ENCODE measurements around the gene WDR54. TPM values are rescaled to one million over a fixed set of nuclear protein-coding genes. Genes with fewer than 3 reads are reported as not detected.
"Not testable (repeated sequence)": the region's sequence is repeated elsewhere in the genome, so short reads cannot be mapped to it uniquely, and the experiment has no call there.

The WDR54 gene
- total RNA-seq, 4 donors from 2014 or later: 7.6 to 14.6 (median 11.9) TPM

- Histone ChIP-seq H3K27me3 (no peaks in the 10 kb centered on the region), H3K27ac (replicated peaks in 1 of 4) (no peak overlapping the region), H3K4me3 (no peak overlapping the region), H3K36me3 (no peaks in the 10 kb centered on the region), H3K9me3 (no peaks in the 10 kb centered on the region), H3K4me1 (peaks cover 28 to 44% (median 38%) of the 10 kb centered on the region in 4 donors)
- intact Hi-C loops (cut with DNase I): no loop called here
- 71% methylated on average over 3 of the region's 3 CpGs for WGBS
- no peak for DNase-seq (ENCODE audit: extremely low spot score)
- TF ChIP-seq EP300 (IDR thresholded peaks at IDR 0.05) (no peak), POLR2A (IDR thresholded peaks at IDR 0.05; ENCODE audit: low read depth) (no peak), CTCF (IDR thresholded peaks at IDR 0.05) (no peak), POLR2AphosphoS5 (IDR thresholded peaks at IDR 0.05) (no peak)
These were observed 4.3 kb upstream of the WDR54 start for GRCh38 chr2:74417197-74417596.

GRCh38 chr2:74417763-74418162, 3.8 kb upstream of the WDR54 start:
- Histone ChIP-seq H3K4me1 (peaks cover 31 to 47% (median 41%) of the 10 kb centered on the region in 4 donors), H3K27me3 (no peaks in the 10 kb centered on the region), H3K36me3 (no peaks in the 10 kb centered on the region), H3K9me3 (no peaks in the 10 kb centered on the region), H3K4me3 (no peak overlapping the region), H3K27ac (replicated peaks in 1 of 4) (no peak overlapping the region)
- no peak for TF ChIP-seq CTCF (IDR thresholded peaks at IDR 0.05)
- no peak for TF ChIP-seq POLR2AphosphoS5 (IDR thresholded peaks at IDR 0.05)
- no peak for TF ChIP-seq EP300 (IDR thresholded peaks at IDR 0.05)
- no peak for TF ChIP-seq POLR2A (IDR thresholded peaks at IDR 0.05; ENCODE audit: low read depth)
- WGBS: 92% methylated on average over 6 of the region's 6 CpGs
- DNase-seq (ENCODE audit: extremely low spot score): no peak
- intact Hi-C loops (cut with DNase I): no loop called here

DNA sequence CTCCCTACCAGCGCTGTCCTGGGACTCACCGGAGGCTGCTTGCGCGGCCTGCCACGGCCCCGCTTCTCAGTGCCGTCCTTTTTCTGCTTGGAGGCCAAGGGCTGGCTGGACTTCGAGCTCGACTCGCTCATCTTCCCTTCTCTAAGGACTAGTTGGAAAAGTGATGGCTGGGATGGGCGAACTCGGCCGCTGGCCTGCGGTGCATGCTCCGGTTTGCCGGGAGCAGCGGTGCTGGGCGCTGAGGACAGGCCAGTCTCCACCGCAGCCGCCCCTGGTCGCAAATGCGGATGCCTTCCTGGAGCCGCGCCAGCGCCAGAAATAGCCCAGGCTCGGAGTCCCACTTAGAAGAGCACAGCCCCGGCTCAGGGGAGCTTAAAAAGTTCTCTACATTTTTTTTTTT, 3.2 kb upstream of the WDR54 start:
- no peak overlapping the region for H3K4me3 ChIP-seq
- H3K36me3 ChIP-seq: no peaks in the 10 kb centered on the region
- 65% methylated on average over 24 of the region's 27 CpGs for WGBS
- no peak for TF ChIP-seq EP300 (IDR thresholded peaks at IDR 0.05)
- TF ChIP-seq CTCF (IDR thresholded peaks at IDR 0.05): no peak
- no peak for TF ChIP-seq POLR2AphosphoS5 (IDR thresholded peaks at IDR 0.05)
- no peak for TF ChIP-seq POLR2A (IDR thresholded peaks at IDR 0.05; ENCODE audit: low read depth)
- H3K4me1 ChIP-seq: peaks cover 31 to 44% (median 41%) of the 10 kb centered on the region in 4 donors
- H3K27me3 ChIP-seq: no peaks in the 10 kb centered on the region
- no peak overlapping the region for H3K27ac ChIP-seq (replicated peaks in 1 of 4)
- no peak for DNase-seq (ENCODE audit: extremely low spot score)
- intact Hi-C loops (cut with DNase I): no loop called here
- no peaks in the 10 kb centered on the region for H3K9me3 ChIP-seq

GRCh38 chr2:74419345-74419744, 2.2 kb upstream of the WDR54 start:
- DNase-seq (ENCODE audit: extremely low spot score): no peak
- TF ChIP-seq EP300 (IDR thresholded peaks at IDR 0.05) (no peak), POLR2AphosphoS5 (IDR thresholded peaks at IDR 0.05) (no peak), CTCF (IDR thresholded peaks at IDR 0.05) (no peak), POLR2A (IDR thresholded peaks at IDR 0.05; ENCODE audit: low read depth) (no peak)
- 82% methylated on average over 1 of the region's 1 CpG for WGBS
- intact Hi-C loops (cut with DNase I): no loop called here
- Histone ChIP-seq H3K27me3 (no peaks in the 10 kb centered on the region), H3K4me3 (no peak overlapping the region), H3K36me3 (no peaks in the 10 kb centered on the region), H3K27ac (replicated peaks in 1 of 4) (no peak overlapping the region), H3K9me3 (no peaks in the 10 kb centered on the region), H3K4me1 (peaks cover 27 to 38% (median 34%) of the 10 kb centered on the region in 4 donors)

DNA sequence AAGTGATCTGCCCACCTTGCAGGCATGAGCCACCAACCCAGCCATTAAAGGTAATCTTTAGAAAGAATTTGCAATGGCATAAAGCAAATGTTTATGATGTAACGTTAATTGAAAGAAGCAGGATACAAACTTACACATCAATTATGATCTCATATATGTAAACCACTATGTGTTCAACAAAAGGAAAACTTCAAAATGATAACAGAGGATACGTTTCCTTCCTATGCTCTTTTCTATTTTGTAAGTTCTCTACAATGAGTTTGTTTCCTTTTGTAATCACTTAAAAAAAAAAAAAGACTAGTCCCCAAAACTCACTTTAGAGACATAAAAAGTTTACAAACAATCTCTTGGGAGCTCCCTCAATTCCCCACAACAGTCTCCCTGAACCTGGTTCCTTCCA, 1.5 kb upstream of the WDR54 start:
- H3K9me3 ChIP-seq: no peaks in the 10 kb centered on the region
- no peaks in the 10 kb centered on the region for H3K27me3 ChIP-seq
- no peak overlapping the region for H3K4me3 ChIP-seq
- H3K36me3 ChIP-seq: peaks cover 0 to 2% (median under 1%) of the 10 kb centered on the region in 4 donors
- no peak for DNase-seq (ENCODE audit: extremely low spot score)
- H3K4me1 ChIP-seq: peaks cover 23 to 31% (median 27%) of the 10 kb centered on the region in 4 donors
- H3K27ac ChIP-seq (replicated peaks in 1 of 4): no peak overlapping the region
- WGBS: 81% methylated on average over 2 of the region's 2 CpGs
- TF ChIP-seq POLR2A (IDR thresholded peaks at IDR 0.05; ENCODE audit: low read depth) (no peak), EP300 (IDR thresholded peaks at IDR 0.05) (no peak), POLR2AphosphoS5 (IDR thresholded peaks at IDR 0.05) (no peak), CTCF (IDR thresholded peaks at IDR 0.05) (no peak)
- intact Hi-C loops (cut with DNase I): no loop called here

- intact Hi-C loops (cut with DNase I); DNase-seq (ENCODE audit: extremely low spot score); H3K9me3 ChIP-seq; H3K36me3 ChIP-seq; H3K27me3 ChIP-seq: not testable (repeated sequence)
- H3K4me1 ChIP-seq: peaks cover 17 to 25% (median 22%) of the 10 kb centered on the region in 4 donors
- H3K27ac ChIP-seq (replicated peaks in 1 of 4): peak overlapping the region in 2 of 4 donors; percentile 73 to 74
- peak overlapping the region; percentile 66 to 81 (median 66) for H3K4me3 ChIP-seq
- WGBS: 76% methylated on average over 19 of the region's 19 CpGs
These were observed 957 bp upstream of the WDR54 start for GRCh38 chr2:74420443-74421103.

Data from esophagus muscularis mucosa (tissue), 4 donors.